Brain microvascular endothelial cell (primary cell): ENCODE measurements around the gene CACNA2D3.

Experiments used
- DNase-seq: peaks from one replicate; pipeline ENCODE4 v3.0.0-alpha.2; 2020
- H3K27ac ChIP-seq: fragments of 250-450 bp; sonication (Bioruptor Pico); 2 replicates; pipeline ENCODE4 v1.5.1; 2020; ENCODE audit warnings: mild to moderate bottlenecking, moderate library complexity
- H3K27me3 ChIP-seq: fragments of 250-450 bp; sonication (Bioruptor Pico); replicated peaks from 2 replicates; pipeline ENCODE4 v1.5.1; 2020; ENCODE audit warnings: mild to moderate bottlenecking
- H3K36me3 ChIP-seq: fragments of 250-450 bp; sonication (Bioruptor Pico); replicated peaks from 2 replicates; pipeline ENCODE4 v1.5.1; 2020; ENCODE audit warnings: mild to moderate bottlenecking
- H3K4me3 ChIP-seq: 2 replicates; pipeline ENCODE4 v1.5.1; 2011; ENCODE audit warnings: low read depth, mild to moderate bottlenecking, control low read depth, low read length, moderate library complexity
- CTCF ChIP-seq: IDR thresholded peaks from 2 replicates; pipeline ENCODE4 v1.5.1; 2011; ENCODE audit warnings: low read depth, mild to moderate bottlenecking, moderate library complexity, low read length, control low read depth, inconsistent platforms; ENCODE audit errors: missing control alignments
- in situ Hi-C: cut with HindIII; loops from 2 replicates; pipeline ENCODE4 v1.10.0; 2017; ENCODE audit warnings: low sequenced_read_pairs, low pct_ligation_motif_present

CACNA2D3 gene

GRCh38 chr3:54871867-54872266 is 749.5 kb downstream of the CACNA2D3 start:
- no peak for TF ChIP-seq CTCF
- no peak overlapping the region for H3K27ac ChIP-seq
- H3K4me3 ChIP-seq: no peak overlapping the region
- no peaks in the 10 kb centered on the region for H3K27me3 ChIP-seq
- no peak for DNase-seq
- no peaks in the 10 kb centered on the region for H3K36me3 ChIP-seq
- in situ Hi-C loops: loop anchor here (25.0 kb wide), 1 partner anchor 615 kb away; the partner anchor contains the start of gene WNT5A

GRCh38 chr3:54873059-54874010 is 751.0 kb downstream of the CACNA2D3 start:
- in situ Hi-C loops: loop anchor here (25.0 kb wide), 1 partner anchor 614 kb away; the partner anchor contains the start of gene WNT5A
- H3K4me3 ChIP-seq: no peak overlapping the region
- TF ChIP-seq CTCF: no peak
- no peak overlapping the region for H3K27ac ChIP-seq
- DNase-seq: no peak
- no peaks in the 10 kb centered on the region for H3K27me3 ChIP-seq
- H3K36me3 ChIP-seq: no peaks in the 10 kb centered on the region

GRCh38 chr3:54874816-54875556 is 752.6 kb downstream of the CACNA2D3 start:
- in situ Hi-C loops: loop anchor here (25.0 kb wide), 1 partner anchor 612 kb away; the partner anchor contains the start of gene WNT5A
- TF ChIP-seq CTCF: no peak
- DNase-seq: no peak

GRCh38 chr3:54875596-54876268 is 753.4 kb downstream of the CACNA2D3 start:
- Histone ChIP-seq H3K27ac (no peak overlapping the region), H3K36me3 (no peaks in the 10 kb centered on the region), H3K27me3 (no peaks in the 10 kb centered on the region), H3K4me3 (no peak overlapping the region)
- TF ChIP-seq CTCF: no peak
- DNase-seq: no peak
- in situ Hi-C loops: no loop called here

More at GRCh38 chr3:54874816-54875556, 752.6 kb downstream of the CACNA2D3 start:
- Histone ChIP-seq H3K27ac (no peak overlapping the region), H3K27me3 (no peaks in the 10 kb centered on the region), H3K4me3 (no peak overlapping the region), H3K36me3 (no peaks in the 10 kb centered on the region)

- H3K27me3 ChIP-seq: no peaks in the 10 kb centered on the region
- no peak overlapping the region for H3K27ac ChIP-seq
- TF ChIP-seq CTCF: no peak
- H3K4me3 ChIP-seq: no peak overlapping the region
- H3K36me3 ChIP-seq: no peaks in the 10 kb centered on the region
- no peak for DNase-seq
- in situ Hi-C loops: no loop called here
Measured at GRCh38 chr3:54876694-54877093, 754.3 kb downstream of the CACNA2D3 start.
